ENCODE measurements around the gene ARHGAP33.

The ARHGAP33 gene

GRCh38 chr19:35751839-35752745, 23.3 kb upstream of the ARHGAP33 start:
- TF ChIP-seq REST (IDR thresholded peaks at IDR 0.05; ENCODE audit: insufficient read depth in 1 of 2, low read depth in 2 of 2, low read length in 2 of 2) = no peak
- no peak for TF ChIP-seq TAF1 (IDR thresholded peaks at IDR 0.05; ENCODE audit: borderline replicate concordance, insufficient read depth, low read length)
- TF ChIP-seq SIN3A (IDR thresholded peaks at IDR 0.05; ENCODE audit: borderline replicate concordance, insufficient read depth, low read length) = no peak
- TF ChIP-seq POLR2AphosphoS5 (IDR thresholded peaks at IDR 0.05; ENCODE audit: low read depth, low read length) = no peak
- no peak for TF ChIP-seq FOXP2 (optimal IDR thresholded peaks at IDR 0.05; ENCODE audit: borderline replicate concordance, extremely low read depth, extremely low read length, insufficient read depth)

GRCh38 chr19:35752746-35753350, 22.5 kb upstream of the ARHGAP33 start:
- TF ChIP-seq FOXP2 (optimal IDR thresholded peaks at IDR 0.05; ENCODE audit: borderline replicate concordance, extremely low read depth, extremely low read length, insufficient read depth) (no peak), REST (IDR thresholded peaks at IDR 0.05; ENCODE audit: insufficient read depth in 1 of 2, low read depth in 2 of 2, low read length in 2 of 2) (no peak), TAF1 (IDR thresholded peaks at IDR 0.05; ENCODE audit: borderline replicate concordance, insufficient read depth, low read length) (no peak), SIN3A (IDR thresholded peaks at IDR 0.05; ENCODE audit: borderline replicate concordance, insufficient read depth, low read length) (no peak), POLR2AphosphoS5 (IDR thresholded peaks at IDR 0.05; ENCODE audit: low read depth, low read length) (no peak)

GRCh38 chr19:35753634-35754369, 21.6 kb upstream of the ARHGAP33 start:
- no peak for TF ChIP-seq POLR2AphosphoS5 (IDR thresholded peaks at IDR 0.05; ENCODE audit: low read depth, low read length)
- no peak for TF ChIP-seq REST (IDR thresholded peaks at IDR 0.05; ENCODE audit: insufficient read depth in 1 of 2, low read depth in 2 of 2, low read length in 2 of 2)
- TF ChIP-seq SIN3A (IDR thresholded peaks at IDR 0.05; ENCODE audit: borderline replicate concordance, insufficient read depth, low read length) = no peak
- no peak for TF ChIP-seq TAF1 (IDR thresholded peaks at IDR 0.05; ENCODE audit: borderline replicate concordance, insufficient read depth, low read length)
- TF ChIP-seq FOXP2 (optimal IDR thresholded peaks at IDR 0.05; ENCODE audit: borderline replicate concordance, extremely low read depth, extremely low read length, insufficient read depth) = no peak

GRCh38 chr19:35754370-35755130, 20.8 kb upstream of the ARHGAP33 start:
- no peak for TF ChIP-seq FOXP2 (optimal IDR thresholded peaks at IDR 0.05; ENCODE audit: borderline replicate concordance, extremely low read depth, extremely low read length, insufficient read depth)
- TF ChIP-seq SIN3A (IDR thresholded peaks at IDR 0.05; ENCODE audit: borderline replicate concordance, insufficient read depth, low read length) = no peak
- TF ChIP-seq TAF1 (IDR thresholded peaks at IDR 0.05; ENCODE audit: borderline replicate concordance, insufficient read depth, low read length) = no peak
- no peak for TF ChIP-seq POLR2AphosphoS5 (IDR thresholded peaks at IDR 0.05; ENCODE audit: low read depth, low read length)
- TF ChIP-seq REST (IDR thresholded peaks at IDR 0.05; ENCODE audit: insufficient read depth in 1 of 2, low read depth in 2 of 2, low read length in 2 of 2) = no peak

Measured in PFSK-1 (cell line).